ENCODE data around the gene SCAPER. TPM values are rescaled to one million over a fixed set of nuclear protein-coding genes. Genes with fewer than 3 reads are reported as not detected.

SCAPER gene, protein sequence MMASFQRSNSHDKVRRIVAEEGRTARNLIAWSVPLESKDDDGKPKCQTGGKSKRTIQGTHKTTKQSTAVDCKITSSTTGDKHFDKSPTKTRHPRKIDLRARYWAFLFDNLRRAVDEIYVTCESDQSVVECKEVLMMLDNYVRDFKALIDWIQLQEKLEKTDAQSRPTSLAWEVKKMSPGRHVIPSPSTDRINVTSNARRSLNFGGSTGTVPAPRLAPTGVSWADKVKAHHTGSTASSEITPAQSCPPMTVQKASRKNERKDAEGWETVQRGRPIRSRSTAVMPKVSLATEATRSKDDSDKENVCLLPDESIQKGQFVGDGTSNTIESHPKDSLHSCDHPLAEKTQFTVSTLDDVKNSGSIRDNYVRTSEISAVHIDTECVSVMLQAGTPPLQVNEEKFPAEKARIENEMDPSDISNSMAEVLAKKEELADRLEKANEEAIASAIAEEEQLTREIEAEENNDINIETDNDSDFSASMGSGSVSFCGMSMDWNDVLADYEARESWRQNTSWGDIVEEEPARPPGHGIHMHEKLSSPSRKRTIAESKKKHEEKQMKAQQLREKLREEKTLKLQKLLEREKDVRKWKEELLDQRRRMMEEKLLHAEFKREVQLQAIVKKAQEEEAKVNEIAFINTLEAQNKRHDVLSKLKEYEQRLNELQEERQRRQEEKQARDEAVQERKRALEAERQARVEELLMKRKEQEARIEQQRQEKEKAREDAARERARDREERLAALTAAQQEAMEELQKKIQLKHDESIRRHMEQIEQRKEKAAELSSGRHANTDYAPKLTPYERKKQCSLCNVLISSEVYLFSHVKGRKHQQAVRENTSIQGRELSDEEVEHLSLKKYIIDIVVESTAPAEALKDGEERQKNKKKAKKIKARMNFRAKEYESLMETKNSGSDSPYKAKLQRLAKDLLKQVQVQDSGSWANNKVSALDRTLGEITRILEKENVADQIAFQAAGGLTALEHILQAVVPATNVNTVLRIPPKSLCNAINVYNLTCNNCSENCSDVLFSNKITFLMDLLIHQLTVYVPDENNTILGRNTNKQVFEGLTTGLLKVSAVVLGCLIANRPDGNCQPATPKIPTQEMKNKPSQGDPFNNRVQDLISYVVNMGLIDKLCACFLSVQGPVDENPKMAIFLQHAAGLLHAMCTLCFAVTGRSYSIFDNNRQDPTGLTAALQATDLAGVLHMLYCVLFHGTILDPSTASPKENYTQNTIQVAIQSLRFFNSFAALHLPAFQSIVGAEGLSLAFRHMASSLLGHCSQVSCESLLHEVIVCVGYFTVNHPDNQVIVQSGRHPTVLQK (N-terminal part only)
- 50.1 TPM for total RNA-seq

- DNase-seq (ENCODE audit: low spot score), result peak; percentile 96
- peak; percentile 99 for ATAC-seq
- intact Hi-C loops (cut with DNase I), result no loop called here
These were observed at the start of gene SCAPER for GRCh38 chr15:76905013-76905839. TSS of gene SCAPER (minus strand) at chr15:76905340. CDS start at chr15:76883817, 21,523 bp downstream.

- no peak for ATAC-seq
- intact Hi-C loops (cut with DNase I), result no loop called here
- DNase-seq (ENCODE audit: low spot score), result no peak
These were observed 49.6 kb upstream of the SCAPER start for GRCh38 chr15:76954744-76955143.

- intact Hi-C loops (cut with DNase I), result no loop called here
- DNase-seq (ENCODE audit: low spot score), result no peak
- ATAC-seq, result no peak
These were observed 48.8 kb upstream of the SCAPER start for GRCh38 chr15:76953913-76954312.

DNA sequence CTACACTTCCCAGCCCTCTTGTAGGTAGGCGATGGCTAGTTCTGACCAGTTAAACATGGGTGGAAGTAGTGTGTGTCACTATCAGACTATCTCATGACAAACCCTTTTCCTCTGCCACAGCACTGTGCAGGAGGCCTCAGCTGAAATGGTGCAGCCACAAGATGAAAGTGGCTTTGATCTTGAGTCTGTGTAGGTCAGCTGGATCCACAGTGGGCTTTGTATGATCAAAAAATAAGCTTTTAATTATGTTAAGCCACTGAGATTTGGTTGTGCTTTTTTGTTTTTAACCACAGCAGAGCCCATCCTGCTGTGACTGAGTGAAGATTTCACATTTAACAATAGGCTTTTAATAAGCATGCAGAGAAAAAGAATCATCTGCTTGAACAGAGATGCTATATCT, 46.1 kb upstream of the SCAPER start:
- peak; percentile 48 for ATAC-seq
- no peak for DNase-seq (ENCODE audit: low spot score)
- intact Hi-C loops (cut with DNase I), result no loop called here

DNA sequence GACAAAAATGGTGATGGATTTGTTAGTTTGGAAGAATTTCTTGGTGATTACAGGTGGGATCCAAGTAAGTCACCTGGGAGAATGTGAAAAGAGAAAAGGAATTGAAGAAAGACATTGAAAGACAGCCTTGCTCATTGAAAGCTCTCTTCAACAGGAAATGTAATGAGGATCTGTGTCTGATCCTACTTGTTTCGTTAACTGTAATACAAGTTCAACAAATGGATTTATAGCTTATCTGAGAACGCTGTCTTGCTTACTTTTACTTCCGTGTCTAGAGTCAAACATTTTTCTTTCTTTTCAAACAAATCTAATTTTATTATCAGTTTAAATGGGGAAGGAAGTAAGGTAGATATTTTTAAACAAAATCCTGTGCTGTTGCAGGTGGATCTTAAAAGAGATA, 42.3 kb upstream of the SCAPER start:
- DNase-seq (ENCODE audit: low spot score) (no peak), ATAC-seq (no peak)
- intact Hi-C loops (cut with DNase I), result no loop called here

- intact Hi-C loops (cut with DNase I), result no loop called here
- DNase-seq (ENCODE audit: low spot score) (no peak), ATAC-seq (no peak)
These were observed 40.5 kb upstream of the SCAPER start for GRCh38 chr15:76945494-76946093.

DNA sequence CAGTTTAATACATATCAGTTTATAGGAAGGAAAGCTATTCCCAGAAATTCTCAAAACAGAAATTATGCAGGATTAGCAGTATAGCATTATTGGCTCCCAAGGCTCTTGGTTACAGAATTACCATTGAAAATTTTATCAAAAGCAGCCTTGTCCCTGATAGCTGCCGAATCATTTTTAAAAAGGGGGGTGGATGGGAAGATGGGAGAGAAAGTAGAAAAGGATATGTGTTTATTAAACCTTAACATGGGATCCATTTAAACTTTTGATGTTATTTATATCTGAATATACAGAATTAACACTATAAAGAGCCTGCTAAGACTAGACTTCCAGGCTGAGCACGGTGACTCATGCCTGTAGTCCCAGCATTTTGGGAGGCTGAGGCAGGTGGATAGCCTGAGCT, 37.2 kb upstream of the SCAPER start:
- ATAC-seq, result no peak
- intact Hi-C loops (cut with DNase I), result no loop called here
- no peak for DNase-seq (ENCODE audit: low spot score)

DNA sequence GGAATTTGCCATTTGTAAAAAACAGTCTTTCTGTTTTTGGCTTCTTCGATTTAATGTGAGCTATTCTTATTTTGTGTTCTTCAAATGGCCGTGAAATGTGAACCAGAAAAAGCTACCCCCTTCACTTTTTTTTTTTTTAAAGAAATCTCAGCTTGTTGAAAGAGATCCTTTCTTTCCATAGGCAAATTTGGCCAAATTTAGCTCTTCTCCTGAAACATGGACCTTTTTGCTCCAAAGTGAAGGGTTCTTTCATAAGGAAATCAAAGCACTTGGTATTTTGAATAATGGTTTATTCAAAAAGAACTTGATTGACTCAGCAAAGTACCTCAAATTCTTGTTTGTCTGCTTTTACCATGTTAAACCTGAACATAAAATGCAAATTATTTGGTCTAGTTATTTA, 36.5 kb upstream of the SCAPER start:
- intact Hi-C loops (cut with DNase I), result no loop called here
- DNase-seq (ENCODE audit: low spot score) (no peak), ATAC-seq (no peak)

- ATAC-seq, result no peak
- no peak for DNase-seq (ENCODE audit: low spot score)
- intact Hi-C loops (cut with DNase I), result no loop called here
These were observed 34.6 kb upstream of the SCAPER start for GRCh38 chr15:76939715-76940114.

DNA sequence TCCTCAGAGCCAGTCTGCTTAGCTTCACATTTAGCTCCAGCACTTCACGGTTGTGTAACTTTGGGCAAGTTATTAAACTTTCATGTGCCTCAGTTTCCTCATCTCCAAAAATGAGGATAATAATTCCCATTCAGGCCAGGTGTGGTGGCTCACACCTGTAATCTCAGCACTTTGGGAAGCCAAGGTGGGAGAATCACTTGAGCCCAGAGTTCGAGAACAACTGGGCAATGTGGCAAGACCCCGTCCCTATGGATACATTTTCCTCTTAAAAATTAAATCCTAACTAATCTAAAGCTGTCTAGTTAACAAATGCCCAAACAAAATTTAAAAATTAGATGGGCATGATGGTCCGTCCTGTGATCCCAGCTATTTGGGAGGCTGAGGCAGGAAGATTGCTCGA, 33.6 kb upstream of the SCAPER start:
- intact Hi-C loops (cut with DNase I), result no loop called here
- DNase-seq (ENCODE audit: low spot score) (no peak), ATAC-seq (no peak)

- DNase-seq (ENCODE audit: low spot score), result no peak
- intact Hi-C loops (cut with DNase I), result no loop called here
- no peak for ATAC-seq
These were observed 31.5 kb upstream of the SCAPER start for GRCh38 chr15:76936671-76937070.

DNA sequence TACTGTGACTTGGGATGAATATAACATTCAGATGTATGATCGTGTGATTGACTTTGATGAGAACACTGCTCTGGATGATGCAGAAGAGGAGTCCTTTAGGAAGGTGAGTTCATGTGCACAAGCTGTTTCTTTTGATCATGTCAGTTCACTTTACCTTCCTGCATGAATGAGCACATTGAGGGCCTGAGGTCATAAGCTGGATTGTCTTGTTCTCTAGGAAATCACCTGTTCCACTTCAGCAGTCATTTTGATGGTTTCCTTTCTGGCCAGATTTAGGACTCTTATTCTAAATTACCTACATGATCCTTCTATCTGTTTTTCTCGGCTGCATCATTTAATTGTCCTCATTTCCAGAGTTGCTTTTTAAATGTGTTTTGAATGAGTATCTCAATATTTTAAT, 30.5 kb upstream of the SCAPER start:
- DNase-seq (ENCODE audit: low spot score) (no peak), ATAC-seq (no peak)
- intact Hi-C loops (cut with DNase I), result no loop called here

DNA sequence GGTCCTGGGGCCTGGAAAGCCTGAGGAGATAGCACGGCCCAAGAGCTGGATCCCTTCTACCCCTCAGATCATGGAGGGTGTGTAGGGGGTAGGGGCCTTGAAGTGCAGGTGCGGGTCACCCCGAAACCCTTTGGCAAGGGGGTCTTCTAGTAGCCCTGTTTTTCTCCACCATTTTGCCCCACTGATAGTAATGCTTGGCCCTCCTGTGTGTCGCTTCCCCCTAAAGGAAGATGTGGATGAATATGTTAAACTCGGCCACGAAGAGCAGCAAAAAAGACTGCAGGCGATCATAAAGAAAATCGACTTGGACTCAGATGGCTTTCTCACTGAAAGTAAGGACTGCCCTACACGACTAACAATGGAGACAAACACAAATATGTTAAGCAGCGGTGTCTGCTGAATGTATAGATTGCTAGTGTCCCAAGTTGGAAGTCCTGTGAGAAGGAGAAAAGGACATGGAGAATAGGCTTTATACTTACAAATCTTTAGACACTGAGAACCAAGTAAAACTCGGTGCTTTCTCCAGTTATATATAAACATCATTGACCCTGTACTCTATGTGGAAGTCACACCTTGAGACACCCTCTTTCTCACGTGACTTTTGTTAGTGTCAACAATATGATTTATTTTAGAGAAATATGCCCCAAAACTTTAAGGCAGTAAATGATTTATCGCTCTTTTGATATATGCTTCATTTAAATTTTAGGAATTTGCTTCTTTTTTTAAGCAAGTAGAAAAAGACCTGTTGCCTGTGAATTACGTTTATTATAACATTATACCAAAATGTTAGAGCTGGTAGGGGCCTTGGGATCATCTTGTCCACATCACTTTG, 27.2 kb upstream of the SCAPER start:
- ATAC-seq (no peak), DNase-seq (ENCODE audit: low spot score) (no peak)
- intact Hi-C loops (cut with DNase I), result no loop called here

- ATAC-seq (peak; percentile 100), DNase-seq (ENCODE audit: low spot score) (peak; percentile 97)
- intact Hi-C loops (cut with DNase I), result no loop called here
These were observed 26.4 kb upstream of the SCAPER start, which contains the start of gene RCN2 for GRCh38 chr15:76931397-76932134. TSS of gene RCN2 (plus strand) at chr15:76931749. CDS start at chr15:76931842, 93 bp downstream.

DNA sequence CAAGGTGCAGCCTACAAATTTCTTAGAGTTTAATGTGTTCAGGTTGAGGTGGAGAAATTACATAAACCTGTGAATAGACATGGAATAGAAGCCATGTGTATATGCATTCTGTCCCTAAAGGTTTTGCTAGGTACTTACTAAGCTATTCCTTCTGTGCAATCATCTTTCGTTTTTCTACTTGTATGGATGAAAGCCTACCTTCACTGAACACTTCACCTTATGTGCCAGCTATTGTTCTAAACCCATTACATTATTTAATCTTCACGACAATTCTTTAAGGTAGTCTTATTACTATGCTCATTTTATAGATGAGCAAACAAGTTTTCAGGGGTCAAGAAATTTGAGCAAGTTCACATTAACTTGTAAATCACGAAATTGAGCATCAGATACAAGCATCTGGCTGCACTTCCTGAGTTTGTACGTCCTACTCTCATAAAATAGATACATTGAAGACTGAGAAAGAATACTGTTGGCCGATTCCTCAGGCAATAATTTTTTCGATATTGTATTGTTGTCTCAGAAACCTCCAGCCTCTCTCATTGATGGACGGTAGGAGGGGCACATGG, 25.8 kb upstream of the SCAPER start:
- ATAC-seq, result no peak
- no peak for DNase-seq (ENCODE audit: low spot score)
- intact Hi-C loops (cut with DNase I), result no loop called here

DNA sequence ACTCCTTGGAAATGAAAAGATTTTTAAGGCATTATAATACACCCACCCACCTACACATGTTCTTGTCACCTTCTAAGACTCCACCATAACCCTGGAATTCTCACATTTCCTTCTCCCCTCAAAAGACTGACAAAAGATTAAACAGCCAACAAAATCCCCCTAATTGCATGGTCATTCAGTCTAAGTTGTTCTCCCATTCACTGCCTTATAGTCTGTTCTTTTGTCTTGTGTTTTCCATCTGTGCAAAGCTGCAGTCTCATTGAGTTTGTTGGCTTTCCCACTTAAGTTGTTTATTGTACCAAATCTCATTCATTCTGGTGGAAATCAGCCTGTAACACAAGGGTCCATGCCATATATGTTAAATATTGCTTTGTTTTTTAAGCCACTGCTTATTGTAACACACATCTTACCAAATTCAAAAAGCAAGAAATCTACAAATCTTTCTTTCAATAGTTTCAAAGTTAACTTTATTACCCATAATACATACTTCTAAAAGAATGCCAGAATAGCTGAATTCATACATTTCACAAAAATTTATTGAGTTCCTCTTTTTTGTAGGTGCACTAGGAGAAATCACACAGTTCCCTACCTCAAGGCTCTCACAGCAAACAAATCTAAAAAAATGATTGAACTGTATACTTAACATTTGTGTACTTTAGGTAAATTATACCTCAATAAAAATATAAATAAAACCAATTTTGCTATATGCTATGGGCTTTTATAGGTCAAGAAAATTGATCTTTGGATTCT, 24.0 kb upstream of the SCAPER start:
- intact Hi-C loops (cut with DNase I), result no loop called here
- ATAC-seq (no peak), DNase-seq (ENCODE audit: low spot score) (no peak)
